HepG2 (cell line): ENCODE data around the gene MAP1LC3A. TPM values are rescaled to one million over a fixed set of nuclear protein-coding genes. Genes with fewer than 3 reads are reported as not detected.
A peak's percentile ranks its signal among the peaks of the same experiment; 100 is the strongest.

Experiments
- ARHGAP35 ChIP-seq: sonication (generic); formaldehyde crosslinking; IDR thresholded peaks from 2 replicates; pipeline ENCODE4 v1.9.0; 2022; ENCODE audit warnings: mild to moderate bottlenecking, inconsistent platforms, moderate library complexity, missing genetic modification reagents, borderline replicate concordance
- GABPA ChIP-seq, 2 experiments: IDR thresholded peaks; 2 replicates each; pipeline ENCODE4 v1.6.1; 2011 to 2016; ENCODE audit warnings: low read depth in 2 of 2, low read length in 1 of 2, missing biosample characterization in 1 of 2, missing genetic modification characterization in 1 of 2
- HCFC1 ChIP-seq: fragments of 150-350 bp; IDR thresholded peaks from 2 replicates; pipeline ENCODE4 v1.6.1; 2014; ENCODE audit warnings: low read depth, low read length
- HOXD1 ChIP-seq: sonication (generic); formaldehyde crosslinking; IDR thresholded peaks from 2 replicates; pipeline ENCODE4 v1.5.0; 2020; ENCODE audit warnings: missing genetic modification reagents
- KAT7 ChIP-seq: IDR thresholded peaks from 2 replicates; pipeline ENCODE4 v1.6.1; 2018; ENCODE audit warnings: borderline replicate concordance, missing compliant biosample characterization
- KDM1A ChIP-seq: IDR thresholded peaks from 2 replicates; pipeline ENCODE4 v1.6.1; 2016; ENCODE audit warnings: missing compliant biosample characterization
- KDM4B ChIP-seq: sonication (generic); formaldehyde crosslinking; IDR thresholded peaks from 2 replicates; pipeline ENCODE4 v1.4.0; 2020; ENCODE audit warnings: missing genetic modification reagents
- KMT2B ChIP-seq: IDR thresholded peaks from 2 replicates; pipeline ENCODE4 v1.6.1; 2016; ENCODE audit warnings: missing genetic modification reagents, missing compliant biosample characterization
- MLLT10 ChIP-seq: sonication (generic); formaldehyde crosslinking; IDR thresholded peaks from 2 replicates; pipeline ENCODE4 v1.4.0; 2020; ENCODE audit warnings: missing genetic modification reagents
- NR3C1 ChIP-seq: sonication (generic); formaldehyde crosslinking; IDR thresholded peaks from 2 replicates; pipeline ENCODE4 v1.4.0; 2020; ENCODE audit warnings: missing genetic modification reagents
- SALL1 ChIP-seq: sonication (generic); formaldehyde crosslinking; IDR thresholded peaks from 2 replicates; pipeline ENCODE4 v1.8.0; 2022; ENCODE audit warnings: mild to moderate bottlenecking, missing genetic modification reagents
- SMAD3 ChIP-seq: sonication (generic); formaldehyde crosslinking; IDR thresholded peaks from 2 replicates; pipeline ENCODE4 v1.4.0; 2020; ENCODE audit warnings: missing genetic modification reagents
- ZKSCAN1 ChIP-seq: fragments of 150-350 bp; IDR thresholded peaks from 2 replicates; pipeline ENCODE4 v1.6.1; 2014; ENCODE audit warnings: low read length
- ZNF329 ChIP-seq: sonication (generic); formaldehyde crosslinking; IDR thresholded peaks from 2 replicates; pipeline ENCODE4 v1.9.0; 2021; ENCODE audit warnings: low read depth, mild to moderate bottlenecking, missing genetic modification reagents
- ZNF446 ChIP-seq: sonication (generic); formaldehyde crosslinking; IDR thresholded peaks from 2 replicates; pipeline ENCODE4 v1.5.0; 2020; ENCODE audit warnings: mild to moderate bottlenecking, missing genetic modification reagents
- ZNF510 ChIP-seq: sonication (generic); formaldehyde crosslinking; IDR thresholded peaks from 2 replicates; pipeline ENCODE4 v1.4.0; 2020; ENCODE audit warnings: low read depth, mild to moderate bottlenecking, missing genetic modification reagents
- ZNF850 ChIP-seq: sonication (generic); formaldehyde crosslinking; conservative IDR thresholded peaks from 2 replicates; pipeline ENCODE4 v1.9.0; 2021; ENCODE audit warnings: mild to moderate bottlenecking, missing genetic modification reagents
- polyA plus RNA-seq, 8 experiments: library from polyadenylated mRNA; depleted of rRNA in 3 of 8; stranded (reverse) in 7 of 8; unstranded in 1 of 8; fragments of >200 nt; fragmentation: Illumina TruSeq in 4 of 8; extraction: Trizol in 4 of 8; gene quantifications; 2 replicates each; pipeline versions ENCODE4 v1.2.1 to v1.2.3, GENCODE V29; 2011 to 2016; ENCODE audit warnings: low read depth in 4 of 8, missing spikeins in 1 of 8, mixed read lengths in 1 of 8; ENCODE audit not compliant: insufficient read depth in 1 of 8
- total RNA-seq, 5 experiments: library from RNA; depleted of rRNA; stranded (reverse); fragments of >200 nt; fragmentation: Illumina TruSeq; extraction: Trizol; gene quantifications; 2 replicates each; pipeline ENCODE4 v1.2.3, GENCODE V29; 2016; ENCODE audit warnings: low read depth in 1 of 5
- TF ChIP-seq, protein P1 (sequence below): IDR thresholded peaks from 2 replicates; pipeline ENCODE4 v1.6.1; 2016
- TF ChIP-seq, protein P2 (sequence below): sonication (generic); formaldehyde crosslinking; IDR thresholded peaks from 2 replicates; pipeline ENCODE4 v1.4.0; 2020; ENCODE audit warnings: mild to moderate bottlenecking, low read depth, missing genetic modification reagents
- TF ChIP-seq, protein P3 (sequence below): sonication (generic); formaldehyde crosslinking; IDR thresholded peaks from 2 replicates; pipeline ENCODE4 v1.4.0; 2020; ENCODE audit warnings: missing genetic modification reagents; ENCODE audit errors: not compliant biosample characterization
- TF ChIP-seq, protein P4 (sequence below): sonication (generic); formaldehyde crosslinking; IDR thresholded peaks from 2 replicates; pipeline ENCODE4 v1.9.0; 2022; ENCODE audit warnings: low read depth, missing genetic modification reagents
- TF ChIP-seq, protein P5 (sequence below): sonication (generic); formaldehyde crosslinking; IDR thresholded peaks from 2 replicates; pipeline ENCODE4 v1.4.0; 2020; ENCODE audit warnings: low read depth, mild to moderate bottlenecking, missing genetic modification reagents

The MAP1LC3A gene
- total and polyA plus RNA-seq, 2 of the 13 experiments (the other 11 are each of a cell fraction or from before 2014, with no cell fraction given) = not detected

DNA sequence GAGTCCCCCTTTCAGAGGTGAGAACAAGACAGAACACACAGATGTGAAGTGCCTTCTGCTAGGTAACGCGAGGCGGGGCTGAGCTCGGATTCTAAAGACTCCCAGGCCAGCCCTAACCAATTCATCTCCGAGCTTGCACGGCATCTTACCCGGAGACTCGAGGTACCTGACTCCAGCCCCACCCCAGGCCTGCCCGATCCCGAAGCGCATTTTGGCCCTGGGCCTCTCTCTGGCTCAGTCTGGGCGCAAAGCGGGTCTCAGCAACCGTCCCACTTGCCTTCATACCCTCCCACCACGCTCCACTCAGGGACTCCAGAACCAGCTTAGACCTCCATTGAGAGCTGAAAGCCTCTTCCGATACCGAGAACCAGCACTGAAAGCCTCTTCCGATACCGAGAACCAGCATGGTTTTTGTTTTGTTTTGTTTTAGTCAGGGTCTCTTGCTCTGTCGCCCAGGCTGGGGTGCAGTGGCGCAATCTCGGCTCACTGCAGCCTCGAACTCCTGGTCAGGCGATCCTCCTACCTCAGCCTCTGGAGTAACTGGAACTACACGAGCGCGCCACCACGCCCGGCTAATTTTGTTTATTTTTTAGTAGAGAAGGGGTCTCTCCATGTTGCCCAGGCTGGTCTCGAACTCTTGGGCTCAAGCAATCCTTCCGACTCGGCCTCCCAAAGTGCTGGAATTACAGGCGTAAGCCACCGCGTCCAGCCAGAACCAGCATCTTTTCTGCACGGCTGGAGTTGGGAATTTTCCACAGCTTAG lies 42.9 kb upstream of the MAP1LC3A start (continued):
- TF ChIP-seq, protein P1, sequence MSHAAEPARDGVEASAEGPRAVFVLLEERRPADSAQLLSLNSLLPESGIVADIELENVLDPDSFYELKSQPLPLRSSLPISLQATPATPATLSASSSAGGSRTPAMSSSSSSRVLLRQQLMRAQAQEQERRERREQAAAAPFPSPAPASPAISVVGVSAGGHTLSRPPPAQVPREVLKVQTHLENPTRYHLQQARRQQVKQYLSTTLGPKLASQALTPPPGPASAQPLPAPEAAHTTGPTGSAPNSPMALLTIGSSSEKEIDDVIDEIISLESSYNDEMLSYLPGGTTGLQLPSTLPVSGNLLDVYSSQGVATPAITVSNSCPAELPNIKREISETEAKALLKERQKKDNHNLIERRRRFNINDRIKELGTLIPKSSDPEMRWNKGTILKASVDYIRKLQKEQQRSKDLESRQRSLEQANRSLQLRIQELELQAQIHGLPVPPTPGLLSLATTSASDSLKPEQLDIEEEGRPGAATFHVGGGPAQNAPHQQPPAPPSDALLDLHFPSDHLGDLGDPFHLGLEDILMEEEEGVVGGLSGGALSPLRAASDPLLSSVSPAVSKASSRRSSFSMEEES (CRISPR knock-in tag) = 0 out of 2 replicates have a peak, but pooled peaks have one; percentile 37
- TF ChIP-seq KMT2B (peak; percentile 46; the same call in 1 of the 2 replicates), ZNF446 (peak; percentile 82), ZNF510 (CRISPR knock-in tag) (no peak; the same call in 1 of the 2 replicates), NR3C1 (CRISPR knock-in tag) (no peak), ZNF850 (peak; percentile 93), HCFC1 (no peak), ZNF329 (CRISPR knock-in tag) (no peak), KAT7 (CRISPR knock-in tag) (peak; percentile 54; the same call in 1 of the 2 replicates), KDM1A (peak; percentile 9; the same call in 1 of the 2 replicates), KDM4B (no peak), HOXD1 (CRISPR knock-in tag) (no peak; the same call in 1 of the 2 replicates), SMAD3 (CRISPR knock-in tag) (peak; percentile 73), MLLT10 (CRISPR knock-in tag) (0 out of 2 replicates have a peak, but pooled peaks have one; percentile 63), ARHGAP35 (no peak), SALL1 (CRISPR knock-in tag) (no peak), GABPA (IDR thresholded peaks at IDR 0.05; ENCODE audit: low read depth, low read length) (no peak), GABPA (CRISPR knock-in tag; IDR thresholded peaks at IDR 0.05; ENCODE audit: low read depth) (no peak), ZKSCAN1 (no peak)
- TF ChIP-seq, protein P2, sequence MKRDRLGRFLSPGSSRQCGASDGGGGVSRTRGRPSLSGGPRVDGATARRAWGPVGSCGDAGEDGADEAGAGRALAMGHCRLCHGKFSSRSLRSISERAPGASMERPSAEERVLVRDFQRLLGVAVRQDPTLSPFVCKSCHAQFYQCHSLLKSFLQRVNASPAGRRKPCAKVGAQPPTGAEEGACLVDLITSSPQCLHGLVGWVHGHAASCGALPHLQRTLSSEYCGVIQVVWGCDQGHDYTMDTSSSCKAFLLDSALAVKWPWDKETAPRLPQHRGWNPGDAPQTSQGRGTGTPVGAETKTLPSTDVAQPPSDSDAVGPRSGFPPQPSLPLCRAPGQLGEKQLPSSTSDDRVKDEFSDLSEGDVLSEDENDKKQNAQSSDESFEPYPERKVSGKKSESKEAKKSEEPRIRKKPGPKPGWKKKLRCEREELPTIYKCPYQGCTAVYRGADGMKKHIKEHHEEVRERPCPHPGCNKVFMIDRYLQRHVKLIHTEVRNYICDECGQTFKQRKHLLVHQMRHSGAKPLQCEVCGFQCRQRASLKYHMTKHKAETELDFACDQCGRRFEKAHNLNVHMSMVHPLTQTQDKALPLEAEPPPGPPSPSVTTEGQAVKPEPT (CRISPR knock-in tag) = peak; percentile 28
- TF ChIP-seq, protein P3, sequence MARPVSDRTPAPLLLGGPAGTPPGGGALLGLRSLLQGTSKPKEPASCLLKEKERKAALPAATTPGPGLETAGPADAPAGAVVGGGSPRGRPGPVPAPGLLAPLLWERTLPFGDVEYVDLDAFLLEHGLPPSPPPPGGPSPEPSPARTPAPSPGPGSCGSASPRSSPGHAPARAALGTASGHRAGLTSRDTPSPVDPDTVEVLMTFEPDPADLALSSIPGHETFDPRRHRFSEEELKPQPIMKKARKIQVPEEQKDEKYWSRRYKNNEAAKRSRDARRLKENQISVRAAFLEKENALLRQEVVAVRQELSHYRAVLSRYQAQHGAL (CRISPR knock-in tag) = no peak
- TF ChIP-seq, protein P4, sequence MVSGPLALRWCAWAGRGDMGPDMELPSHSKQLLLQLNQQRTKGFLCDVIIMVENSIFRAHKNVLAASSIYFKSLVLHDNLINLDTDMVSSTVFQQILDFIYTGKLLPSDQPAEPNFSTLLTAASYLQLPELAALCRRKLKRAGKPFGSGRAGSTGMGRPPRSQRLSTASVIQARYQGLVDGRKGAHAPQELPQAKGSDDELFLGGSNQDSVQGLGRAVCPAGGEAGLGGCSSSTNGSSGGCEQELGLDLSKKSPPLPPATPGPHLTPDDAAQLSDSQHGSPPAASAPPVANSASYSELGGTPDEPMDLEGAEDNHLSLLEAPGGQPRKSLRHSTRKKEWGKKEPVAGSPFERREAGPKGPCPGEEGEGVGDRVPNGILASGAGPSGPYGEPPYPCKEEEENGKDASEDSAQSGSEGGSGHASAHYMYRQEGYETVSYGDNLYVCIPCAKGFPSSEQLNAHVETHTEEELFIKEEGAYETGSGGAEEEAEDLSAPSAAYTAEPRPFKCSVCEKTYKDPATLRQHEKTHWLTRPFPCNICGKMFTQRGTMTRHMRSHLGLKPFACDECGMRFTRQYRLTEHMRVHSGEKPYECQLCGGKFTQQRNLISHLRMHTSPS (CRISPR knock-in tag) = 0 out of 2 replicates have a peak, but pooled peaks have one; percentile 30
- TF ChIP-seq, protein P5, sequence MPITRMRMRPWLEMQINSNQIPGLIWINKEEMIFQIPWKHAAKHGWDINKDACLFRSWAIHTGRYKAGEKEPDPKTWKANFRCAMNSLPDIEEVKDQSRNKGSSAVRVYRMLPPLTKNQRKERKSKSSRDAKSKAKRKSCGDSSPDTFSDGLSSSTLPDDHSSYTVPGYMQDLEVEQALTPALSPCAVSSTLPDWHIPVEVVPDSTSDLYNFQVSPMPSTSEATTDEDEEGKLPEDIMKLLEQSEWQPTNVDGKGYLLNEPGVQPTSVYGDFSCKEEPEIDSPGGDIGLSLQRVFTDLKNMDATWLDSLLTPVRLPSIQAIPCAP (CRISPR knock-in tag) = peak; percentile 66; the same call in 1 of the 2 replicates
